ENCODE data around the gene NFIL3. TPM values are rescaled to one million over a fixed set of nuclear protein-coding genes. Genes with fewer than 3 reads are reported as not detected.

Gene NFIL3
- total and polyA plus RNA-seq, 2 donors (not counting 1 experiment from before 2014, with no cell fraction given): 2.7 to 14.3 TPM

- ATAC-seq (ENCODE audit: low read depth): peak; percentile 96
- under 1% methylated on average over 81 of the region's 82 CpGs for WGBS (ENCODE audit: insufficient coverage)
- Histone ChIP-seq H3K4me2 (replicated peaks; ENCODE audit: low read depth, low read length, poor library complexity, severe bottlenecking) (peak within 1 kb of the TSS; percentile 79), H3K4me1 (ENCODE audit: control insufficient read depth in 2 of 2, insufficient read depth in 2 of 2, low read length in 2 of 2) (peaks cover 16 to 19% of the 10 kb centered on the region in 2 donors), H3K36me3 (replicated peaks in 1 of 2; ENCODE audit: control extremely low read depth in 1 of 2, control insufficient read depth in 1 of 2, extremely low read depth in 1 of 2, insufficient read depth in 2 of 2, low read length in 1 of 2) (peaks cover 0 to 6% of the 10 kb centered on the region in 2 experiments), H3K27me3 (replicated peaks in 1 of 4; ENCODE audit: control extremely low read depth in 1 of 4, control insufficient read depth in 3 of 4, insufficient read depth in 4 of 4, low read length in 3 of 4) (no peaks in the 10 kb centered on the region), H3K9me3 (ENCODE audit: control extremely low read depth in 1 of 3, control insufficient read depth in 2 of 3, insufficient read depth in 1 of 3, low read length in 2 of 3) (peaks cover 0 to 11% (median 4%) of the 10 kb centered on the region in 3 donors), H2AFZ (ENCODE audit: insufficient read depth, low read depth, low read length, poor library complexity, severe bottlenecking) (peak within 1 kb of the TSS; percentile 96), H3K9ac (ENCODE audit: low read length) (peak within 1 kb of the TSS; percentile 65), H4K20me1 (ENCODE audit: control insufficient read depth, insufficient read depth, low read length, poor library complexity, severe bottlenecking) (peaks cover 23% of the 10 kb centered on the region), H3K27ac (ENCODE audit: low read length in 2 of 2) (peak within 1 kb of the TSS; percentile 45 to 77), H3K4me3 (ENCODE audit: control extremely low read depth in 1 of 5, extremely low read depth in 1 of 5, insufficient read depth in 1 of 5, low read depth in 2 of 5, low read length in 4 of 5) (peak within 1 kb of the TSS; percentile 70 to 94 (median 78)), H3K79me2 (ENCODE audit: control insufficient read depth, insufficient read depth, low read length) (peaks cover 51% of the 10 kb centered on the region)
- Mint-ChIP-seq H3K27me3 (no peaks in the 10 kb centered on the region), H3K4me3 (peak within 1 kb of the TSS; percentile 98), H3K27ac (peak within 1 kb of the TSS; percentile 95), H3K9me3 (ENCODE audit: insufficient read depth) (no peaks in the 10 kb centered on the region), H3K4me1 (peaks cover 37% of the 10 kb centered on the region)
- intact Hi-C loops (cut with micrococcal nuclease): loop anchor here (1.0 to 5.0 kb wide), 2 partner anchors 65 to 169 kb away; no protein-coding TSS in a partner anchor
- CTCF ChIA-PET: interaction anchor here (1.0 to 3.0 kb wide), 5 partner anchors 62 to 447 kb away, joined by 3 to 20 read pairs (median 4); partner anchors contain the start of gene NFIL3
- DNase-seq: peak; percentile 92
- POLR2A ChIA-PET: interaction anchor here (0.7 to 1.2 kb wide), 3 partner anchors 11 to 1310 kb away, joined by 3 to 4 read pairs (median 3); no protein-coding TSS in a partner anchor
- peak; percentile 36 for TF ChIP-seq CTCF (IDR thresholded peaks at IDR 0.05)
- no peak for TF ChIP-seq EZH2 (IDR thresholded peaks at IDR 0.05; ENCODE audit: borderline replicate concordance, insufficient read depth, low read depth, low read length, poor library complexity, severe bottlenecking)
Measured at GRCh38 chr9:91361291-91362050, 62.2 kb downstream of the NFIL3 start, which contains the start of gene AUH. AUH (minus strand) TSS chr9:91361918; CDS start chr9:91361889, 29 bp downstream.
